NT2/D1 (cell line): Measurements from ENCODE around the gene HS3ST6.

Experiments used
- SUZ12 ChIP-seq: IDR thresholded peaks from 2 replicates; pipeline ENCODE4 v1.6.1; 2011; ENCODE audit not compliant: insufficient read length, insufficient read depth; ENCODE audit errors: extremely low read depth
- YY1 ChIP-seq: IDR thresholded peaks from 2 replicates; pipeline ENCODE4 v1.6.1; 2011; ENCODE audit not compliant: insufficient read length, insufficient read depth
- ZNF274 ChIP-seq: IDR thresholded peaks from 2 replicates; pipeline ENCODE4 v1.6.1; 2011; ENCODE audit warnings: mild to moderate bottlenecking, low read depth, low read length

DNA sequence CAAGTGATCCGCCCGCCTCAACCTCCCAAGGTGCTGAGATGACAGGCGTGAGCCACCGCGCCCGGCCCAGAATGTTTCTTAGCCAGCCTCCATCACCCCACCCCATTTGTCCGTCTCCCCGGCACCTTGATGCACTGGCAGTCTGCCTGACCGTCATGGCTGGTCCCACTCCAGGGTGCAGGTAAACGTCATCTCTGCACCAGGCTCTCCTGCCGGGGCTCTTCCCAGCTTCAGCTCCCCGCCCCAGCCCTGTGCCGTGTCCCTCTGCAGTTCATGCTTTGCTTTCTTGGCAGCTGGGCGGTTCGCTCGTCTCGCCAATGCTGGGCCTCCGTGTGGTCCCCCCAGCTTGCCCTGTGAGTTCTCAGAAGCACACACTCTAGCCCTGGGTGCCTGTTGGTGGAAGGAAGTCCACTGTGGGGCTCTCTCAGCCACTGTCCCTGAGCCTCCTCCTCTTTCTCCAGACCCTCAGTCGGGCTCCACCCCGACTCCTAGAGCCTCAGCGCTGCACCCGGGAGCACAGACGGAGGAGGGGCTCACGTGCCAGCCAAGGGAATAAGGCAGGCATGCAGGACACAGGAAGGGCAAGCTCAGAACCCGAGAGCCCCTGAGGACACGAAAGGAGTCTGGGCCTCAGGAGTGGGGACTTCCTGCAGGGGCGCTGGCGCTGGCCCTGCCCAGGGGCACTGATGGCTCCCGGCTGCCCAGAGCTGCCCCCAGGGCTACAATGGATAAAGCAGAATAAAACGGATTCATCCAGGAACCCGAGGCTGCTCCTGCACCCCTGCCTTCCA lies 12.0 kb downstream of the HS3ST6 start:
- no peak for TF ChIP-seq YY1
- no peak for TF ChIP-seq SUZ12
- no peak for TF ChIP-seq ZNF274
